NOMO-1 treated with DMSO at 0.1 percent for 48 hours (cell line): Measurements from ENCODE around the gene IRAK4.

Experiments
- DNase-seq: peaks from one replicate; lab custom pipeline; 2025; ENCODE audit not compliant: unreplicated experiment; lab: John Stamatoyannopoulos, UW

Gene IRAK4

GRCh38 chr12:43835656-43836474, 77.1 kb downstream of the IRAK4 start, which contains the start of gene TMEM117:
TMEM117 (plus strand) TSS chr12:43836081.
- DNase-seq: peak; percentile 37

GRCh38 chr12:43836475-43836989, 77.8 kb downstream of the IRAK4 start:
- no peak for DNase-seq
